PC-3 (cell line): ENCODE data around the gene IQGAP1. TPM values are rescaled to one million over a fixed set of nuclear protein-coding genes. Genes with fewer than 3 reads are reported as not detected.

Source experiments
- ATAC-seq: fragments of 200-7000 bp; cut with Tn5 transposase; 2 replicates; pipeline ENCODE4 v1.9.1; 2020; ENCODE audit warnings: mild to moderate bottlenecking, moderate library complexity
- BruUV-seq: library from RNA; stranded (reverse); fragments of 400-500 nt; replicated peaks from 2 replicates; lab custom pipeline; 2021; lab: Mats Ljungman, UMichigan
- CTCF ChIA-PET: fragments of 300-600 bp; sonication (Branson Sonifier 250); formaldehyde crosslinking; loops from one replicate; lab custom pipeline; 2022; ENCODE audit warnings: antibody characterized with exemption; lab: Charles Lee
- POLR2A ChIA-PET: fragments of 300-600 bp; sonication (Branson Sonifier 250); formaldehyde crosslinking; loops from one replicate; lab custom pipeline; 2022; ENCODE audit warnings: antibody characterized with exemption; ENCODE audit not compliant: unreplicated experiment; lab: Charles Lee
- DNase-seq: peaks from one replicate; pipeline ENCODE4 v3.0.0-alpha.2; 2015
- H2AFZ ChIP-seq: fragments of 300-600 bp; sonication (generic); 2 replicates; pipeline ENCODE4 v1.6.0; 2016; ENCODE audit warnings: antibody characterized with exemption, low read length
- H3F3A ChIP-seq: fragments of 300-600 bp; sonication (generic); one replicate; pipeline ENCODE4 v1.6.0; 2017; ENCODE audit warnings: antibody characterized with exemption, low read length, control low read depth, mild to moderate bottlenecking; ENCODE audit not compliant: unreplicated experiment
- H3K27ac ChIP-seq: fragments of 300-600 bp; sonication (generic); 2 replicates; pipeline ENCODE4 v1.5.1; 2016; ENCODE audit warnings: mild to moderate bottlenecking, low read length
- H3K27me3 ChIP-seq: fragments of 300-600 bp; sonication (generic); 2 replicates; pipeline ENCODE4 v1.6.1; 2016; ENCODE audit warnings: low read length, mixed read lengths
- H3K36me3 ChIP-seq: fragments of 300-600 bp; sonication (generic); 2 replicates; pipeline ENCODE4 v1.6.1; 2016; ENCODE audit warnings: low read depth, mixed run types, low read length, mixed read lengths
- H3K4me1 ChIP-seq: fragments of 300-600 bp; sonication (generic); 2 replicates; pipeline ENCODE4 v1.5.1; 2016; ENCODE audit warnings: low read length; ENCODE audit not compliant: insufficient read depth
- H3K4me2 ChIP-seq: fragments of 300-600 bp; sonication (generic); 2 replicates; pipeline ENCODE4 v1.6.0; 2016; ENCODE audit warnings: low read length
- H3K4me3 ChIP-seq: fragments of 300-600 bp; sonication (generic); 2 replicates; pipeline ENCODE4 v1.5.1; 2016; ENCODE audit warnings: mild to moderate bottlenecking, low read length, mixed read lengths
- H3K79me2 ChIP-seq: fragments of 300-600 bp; sonication (generic); 2 replicates; pipeline ENCODE4 v1.6.1; 2017; ENCODE audit warnings: low read length, mixed read lengths
- H3K9ac ChIP-seq: fragments of 300-600 bp; sonication (generic); 2 replicates; pipeline ENCODE4 v1.6.0; 2016; ENCODE audit warnings: mild to moderate bottlenecking, low read length
- H3K9me2 ChIP-seq: fragments of 300-600 bp; sonication (generic); replicated peaks from 2 replicates; pipeline ENCODE4 v1.6.1; 2016; ENCODE audit warnings: mixed run types, low read length, mixed read lengths
- H3K9me3 ChIP-seq: fragments of 300-600 bp; sonication (generic); 2 replicates; pipeline ENCODE4 v1.6.1; 2016; ENCODE audit warnings: low read length, mixed read lengths
- H4K20me1 ChIP-seq: fragments of 300-600 bp; sonication (generic); 2 replicates; pipeline ENCODE4 v1.6.1; 2016; ENCODE audit warnings: low read length, mixed read lengths
- CTCF ChIP-seq: fragments of 300-600 bp; sonication (generic); conservative IDR thresholded peaks from 2 replicates; pipeline ENCODE4 v1.5.1; 2017; ENCODE audit warnings: antibody characterized with exemption, low read depth, mild to moderate bottlenecking, low read length
- EZH2 ChIP-seq: fragments of 300-600 bp; sonication (generic); IDR thresholded peaks from one replicate; pipeline ENCODE4 v1.6.1; 2017; ENCODE audit warnings: antibody characterized with exemption, mild to moderate bottlenecking, low read length; ENCODE audit not compliant: unreplicated experiment
- EZH2phosphoT487 ChIP-seq: fragments of 300-600 bp; sonication (generic); IDR thresholded peaks from 2 replicates; pipeline ENCODE4 v1.6.1; 2018; ENCODE audit warnings: mild to moderate bottlenecking, antibody characterized with exemption, low read length, borderline replicate concordance
- intact Hi-C: fragments of 100-400 bp; cut with micrococcal nuclease; formaldehyde crosslinking; loops from 2 replicates; pipeline ENCODE4 v1.9.0; 2023
- total RNA-seq: library from RNA; depleted of rRNA; stranded (reverse); fragments of >200 nt; gene quantifications from 2 replicates; pipeline ENCODE4 v1.2.3, GENCODE V29; 2014

IQGAP1 gene
- total RNA-seq, 1 experiment from 2014 or later = 139 TPM

GRCh38 chr15:90388462-90389380 lies 679 bp downstream of the IQGAP1 start:
- peaks cover 12% of the 10 kb centered on the region; the same call in 1 of the 2 replicates for H4K20me1 ChIP-seq
- BruUV-seq = TSS peak; percentile 73
- H3K79me2 ChIP-seq = peaks cover 53% of the 10 kb centered on the region
- no peaks in the 10 kb centered on the region for H3K9me3 ChIP-seq
- H3K36me3 ChIP-seq = peaks cover 19% of the 10 kb centered on the region
- peak overlapping the region; percentile 97 for H3K4me3 ChIP-seq
- H3K9me2 ChIP-seq = no peaks in the 10 kb centered on the region
- peak overlapping the region; percentile 68 for H2AFZ ChIP-seq
- TF ChIP-seq CTCF = no peak
- TF ChIP-seq EZH2 = no peak
- no peak for TF ChIP-seq EZH2phosphoT487
- no peaks in the 10 kb centered on the region for H3F3A ChIP-seq
- H3K27ac ChIP-seq = peak overlapping the region; percentile 37
- ChIA-PET CTCF (interaction anchor here (0.7 to 1.2 kb wide), 3 partner anchors 52 to 130 kb away, joined by 3 to 10 read pairs (median 4); no protein-coding TSS in a partner anchor), POLR2A (interaction anchor here (0.6 to 1.1 kb wide), 7 partner anchors 11 to 514 kb away, joined by 3 to 20 read pairs (median 6); partner anchors contain the start of gene BLM)
- peak; percentile 59 for DNase-seq
- H3K27me3 ChIP-seq = no peaks in the 10 kb centered on the region
- peak overlapping the region; percentile 91 for H3K9ac ChIP-seq
- ATAC-seq = peak; percentile 54
- H3K4me2 ChIP-seq = peak overlapping the region; percentile 87
- peaks cover 8% of the 10 kb centered on the region for H3K4me1 ChIP-seq
- intact Hi-C loops = loop anchor here (1.0 to 5.0 kb wide), 3 partner anchors 14 to 36 kb away; partner anchors contain the start of gene ZNF774

GRCh38 chr15:90389513-90389912 lies 1.5 kb downstream of the IQGAP1 start:
- CTCF ChIA-PET = no interaction called here
- Histone ChIP-seq H4K20me1 (peaks cover 12% of the 10 kb centered on the region; the same call in 1 of the 2 replicates), H3K36me3 (peaks cover 19% of the 10 kb centered on the region), H3K79me2 (peaks cover 61% of the 10 kb centered on the region), H3K9me2 (no peaks in the 10 kb centered on the region), H3K4me2 (peak overlapping the region; percentile 87), H3K27me3 (no peaks in the 10 kb centered on the region), H3K27ac (no peak overlapping the region), H2AFZ (no peak overlapping the region), H3K9me3 (no peaks in the 10 kb centered on the region), H3K4me3 (peak overlapping the region; percentile 97), H3F3A (no peaks in the 10 kb centered on the region), H3K4me1 (peaks cover 8% of the 10 kb centered on the region), H3K9ac (peak overlapping the region; percentile 91; the same call in 1 of the 2 replicates)
- no peak for DNase-seq
- ATAC-seq = no peak
- no TSS peak for BruUV-seq
- POLR2A ChIA-PET = interaction anchor here (0.6 kb wide), 1 partner anchor 513 kb away, joined by 6 read pairs; no protein-coding TSS in a partner anchor
- TF ChIP-seq EZH2 (no peak), EZH2phosphoT487 (no peak), CTCF (no peak)
- intact Hi-C loops = loop anchor here (2.0 to 5.0 kb wide), 2 partner anchors 13 to 37 kb away; partner anchors contain the start of gene ZNF774
